Activated T-helper 2 cell treated with anti-CD3 and anti-CD28 coated beads, Interferon-gamma antibody, Interleukin-2, Interleukin-4, amounts not matched to agents 10 μg/mL and 5 μg/mL and 100 μg/mL, durations not matched to agents 14 hours and 24 hours and 36 hours (primary cell): ENCODE data around the gene SORL1. TPM values are rescaled to one million over a fixed set of nuclear protein-coding genes. Genes with fewer than 3 reads are reported as not detected.
"Not testable (repeated sequence)": the region's sequence is repeated elsewhere in the genome, so short reads cannot be mapped to it uniquely, and the experiment has no call there.

Experiments used
- DNase-seq: peaks from one replicate; pipeline ENCODE4 v3.0.0; 2021; ENCODE audit warnings: low spot score
- H3K27ac Mint-ChIP-seq: one replicate; pipeline ENCODE4 v1.8.0; 2021; ENCODE audit warnings: mixed read lengths
- H3K27me3 Mint-ChIP-seq: one replicate; pipeline ENCODE4 v1.8.0; 2021; ENCODE audit warnings: low read depth, mixed read lengths
- H3K36me3 Mint-ChIP-seq: one replicate; pipeline ENCODE4 v1.8.0; 2021; ENCODE audit warnings: low read depth, mixed read lengths
- H3K4me1 Mint-ChIP-seq: one replicate; pipeline ENCODE4 v1.8.0; 2021; ENCODE audit warnings: low read depth, mixed read lengths
- H3K4me3 Mint-ChIP-seq: one replicate; pipeline ENCODE4 v1.8.0; 2021; ENCODE audit warnings: low read depth, mild to moderate bottlenecking, moderate library complexity, mixed read lengths
- H3K9me3 Mint-ChIP-seq: one replicate; pipeline ENCODE4 v1.8.0; 2021; ENCODE audit warnings: mixed read lengths
- intact Hi-C: fragments of 100-400 bp; cut with micrococcal nuclease; formaldehyde crosslinking; loops from one replicate; pipeline ENCODE4 v1.15.1; 2023
- total RNA-seq: library from RNA; stranded (reverse); gene quantifications from 2 replicates; pipeline ENCODE4 v1.2.3, GENCODE V29; 2022

Gene SORL1
- 20.2 and 20.3 TPM in 2 replicates for total RNA-seq

GRCh38 chr11:121451986-121452608 is at the start of gene SORL1:
SORL1 (plus strand) TSS chr11:121452314; CDS start chr11:121452332, 18 bp downstream.
- peak within 1 kb of the TSS; percentile 90 for H3K4me3 Mint-ChIP-seq
- intact Hi-C loops = loop anchor here (1.0 to 5.0 kb wide), 5 partner anchors 12 to 159 kb away; partner anchors contain the start of gene SC5D
- H3K27ac Mint-ChIP-seq = peak within 1 kb of the TSS; percentile 91
- no peaks in the 10 kb centered on the region for H3K9me3 Mint-ChIP-seq
- H3K4me1 Mint-ChIP-seq = peaks cover 77% of the 10 kb centered on the region
- DNase-seq = peak; percentile 66
- no peaks in the 10 kb centered on the region for H3K27me3 Mint-ChIP-seq
- H3K36me3 Mint-ChIP-seq = peaks cover 15% of the 10 kb centered on the region

DNA sequence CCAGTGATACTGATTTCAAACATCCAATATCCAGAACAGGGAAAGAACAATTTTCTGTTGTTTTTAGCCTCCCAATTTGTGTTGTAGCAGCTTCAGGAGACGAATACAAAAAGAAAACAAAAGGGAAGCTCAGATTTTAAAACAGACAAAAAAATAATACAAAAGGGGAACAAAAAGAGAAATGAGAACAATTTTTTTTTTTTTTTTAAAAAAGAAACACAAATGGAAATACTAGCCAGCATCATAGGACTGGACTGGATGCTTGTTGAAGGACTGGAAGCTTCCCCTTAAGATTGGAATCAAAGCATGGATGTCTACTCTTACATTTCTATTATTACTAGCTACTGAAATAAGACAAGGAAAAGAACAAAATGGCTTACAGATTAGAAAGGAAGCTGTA is 46.5 kb upstream of the SORL1 start:
- Mint-ChIP-seq H3K27me3 (peaks cover 2% of the 10 kb centered on the region), H3K9me3 (peaks cover 16% of the 10 kb centered on the region), H3K36me3 (no peaks in the 10 kb centered on the region), H3K4me1 (peaks cover 3% of the 10 kb centered on the region), H3K27ac (no peak overlapping the region), H3K4me3 (no peak overlapping the region)
- intact Hi-C loops = no loop called here
- no peak for DNase-seq

DNA sequence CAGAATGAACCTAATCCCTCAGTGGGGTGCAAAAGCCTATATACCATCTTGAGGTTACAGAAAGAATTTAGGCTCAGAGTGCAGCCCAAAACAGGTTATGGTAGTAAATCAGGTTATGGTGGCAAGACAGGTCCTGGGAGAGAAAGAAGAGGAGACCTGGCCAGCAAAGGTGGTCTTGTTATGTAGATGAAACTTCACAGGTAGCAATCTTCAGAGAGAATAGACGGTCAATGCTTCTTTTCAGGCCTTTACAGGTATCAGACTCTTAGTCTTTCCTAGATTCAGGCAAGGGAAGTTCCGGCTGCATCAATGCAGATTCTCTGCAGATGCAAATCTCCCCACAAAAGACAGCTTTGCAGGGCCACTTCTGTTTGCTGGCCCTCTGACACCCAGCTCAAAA is 45.8 kb upstream of the SORL1 start:
- no peaks in the 10 kb centered on the region for H3K36me3 Mint-ChIP-seq
- H3K4me3 Mint-ChIP-seq = no peak overlapping the region
- DNase-seq = no peak
- intact Hi-C loops = no loop called here
- H3K9me3 Mint-ChIP-seq = peaks cover 14% of the 10 kb centered on the region
- peaks cover 3% of the 10 kb centered on the region for H3K4me1 Mint-ChIP-seq
- no peak overlapping the region for H3K27ac Mint-ChIP-seq
- peaks cover 2% of the 10 kb centered on the region for H3K27me3 Mint-ChIP-seq

DNA sequence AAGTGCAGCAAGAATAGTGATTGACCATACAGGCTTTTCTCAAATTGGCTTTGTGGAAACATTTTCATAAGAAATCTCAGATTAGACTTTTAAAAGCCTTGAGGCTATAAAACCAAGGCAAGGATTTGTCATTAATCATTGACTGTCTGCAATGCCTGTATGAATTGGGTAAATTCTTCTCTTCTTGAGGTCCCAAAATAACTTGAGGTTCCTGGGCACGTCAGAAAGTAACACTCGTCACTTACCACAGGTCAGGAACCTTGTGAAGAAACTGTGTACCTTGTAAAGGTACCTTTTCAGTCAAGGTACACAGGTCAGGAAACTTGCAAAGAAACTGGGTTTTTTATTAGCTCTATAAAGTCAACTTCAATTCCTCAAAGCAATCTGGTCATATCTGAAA is 43.3 kb upstream of the SORL1 start:
- Mint-ChIP-seq H3K4me1 (peaks cover 4% of the 10 kb centered on the region), H3K27ac (no peak overlapping the region), H3K9me3 (no peaks in the 10 kb centered on the region), H3K36me3 (no peaks in the 10 kb centered on the region), H3K27me3 (peaks cover 2% of the 10 kb centered on the region), H3K4me3 (no peak overlapping the region)
- intact Hi-C loops = no loop called here
- no peak for DNase-seq

DNA sequence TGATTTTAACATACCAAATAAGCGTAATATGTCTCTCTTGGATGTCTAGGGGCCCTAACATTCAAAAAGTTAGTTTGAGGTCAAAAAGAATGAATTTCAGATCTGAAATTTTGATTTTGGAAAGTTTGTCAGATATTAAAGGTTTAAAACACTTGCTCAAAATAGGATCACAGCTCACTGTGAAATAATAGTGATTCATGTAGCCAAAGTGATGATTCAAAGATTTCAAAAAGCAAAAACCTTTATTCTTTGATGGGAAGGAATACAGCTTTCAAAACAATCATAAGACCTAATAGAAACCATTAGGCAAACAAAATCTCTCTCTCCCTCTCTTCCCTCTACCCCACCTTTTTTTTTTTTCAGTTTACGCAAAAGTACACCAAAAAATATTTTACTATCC is 42.1 kb upstream of the SORL1 start:
- not testable (repeated sequence) for H3K4me3 Mint-ChIP-seq, H3K27ac Mint-ChIP-seq

DNA sequence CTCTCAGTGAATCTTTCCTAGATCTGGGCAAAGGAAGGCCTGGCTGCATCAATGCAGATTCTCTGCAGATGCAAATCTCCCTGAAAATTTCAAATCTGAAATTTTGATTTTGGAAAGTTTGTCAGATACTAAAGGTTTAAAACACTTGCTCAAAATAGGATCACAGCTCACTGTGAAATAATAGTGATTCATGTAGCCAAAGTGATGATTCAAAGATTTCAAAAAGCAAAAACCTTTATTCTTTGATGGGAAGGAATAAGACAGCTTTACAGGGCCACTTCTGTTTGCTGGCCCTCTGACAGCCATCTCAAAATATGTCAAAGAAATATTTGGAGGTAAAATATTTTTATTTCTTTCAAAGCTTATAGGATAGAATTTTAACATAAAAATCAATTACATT is 40.8 kb upstream of the SORL1 start:
- H3K36me3 Mint-ChIP-seq, intact Hi-C loops, DNase-seq, H3K4me3 Mint-ChIP-seq, H3K27me3 Mint-ChIP-seq, H3K27ac Mint-ChIP-seq, H3K9me3 Mint-ChIP-seq: not testable (repeated sequence)
- peaks cover 13% of the 10 kb centered on the region for H3K4me1 Mint-ChIP-seq

More for the DNA sequence above, 42.1 kb upstream of the SORL1 start:
- H3K36me3 Mint-ChIP-seq, intact Hi-C loops, H3K9me3 Mint-ChIP-seq, H3K27me3 Mint-ChIP-seq, H3K4me1 Mint-ChIP-seq, DNase-seq: not testable (repeated sequence)

DNA sequence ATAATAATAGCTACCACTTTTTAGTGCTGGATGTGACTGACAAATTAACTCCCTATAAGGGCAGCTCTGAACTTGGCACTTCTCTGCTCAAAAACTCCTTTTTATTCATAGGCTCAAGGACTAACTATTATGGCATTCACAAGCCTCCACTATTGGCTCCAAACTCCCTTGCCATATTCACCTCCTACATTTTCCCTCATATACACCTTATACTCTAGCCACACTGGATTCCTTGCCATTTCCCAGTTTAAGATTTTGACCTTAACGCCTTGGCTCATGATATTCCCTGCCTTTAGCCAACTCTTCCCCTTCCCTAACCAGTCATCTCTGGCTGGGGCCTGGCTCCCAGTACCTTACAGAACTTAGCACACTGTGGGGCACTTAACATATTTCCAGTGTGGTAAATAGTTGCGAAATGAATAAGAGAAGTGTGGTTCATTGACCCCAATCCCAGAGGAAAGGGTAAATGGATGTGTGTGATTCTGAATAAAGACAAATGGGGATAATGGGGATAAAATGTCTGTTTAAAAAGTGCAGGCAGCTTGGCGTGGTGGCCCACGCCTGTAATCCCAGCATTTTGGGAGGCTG is 40.0 kb upstream of the SORL1 start:
- H3K27ac Mint-ChIP-seq = no peak overlapping the region
- H3K4me1 Mint-ChIP-seq = peaks cover 16% of the 10 kb centered on the region
- no peaks in the 10 kb centered on the region for H3K9me3 Mint-ChIP-seq
- no peaks in the 10 kb centered on the region for H3K27me3 Mint-ChIP-seq
- DNase-seq = no peak
- H3K36me3 Mint-ChIP-seq = no peaks in the 10 kb centered on the region
- no peak overlapping the region for H3K4me3 Mint-ChIP-seq
- intact Hi-C loops = no loop called here

GRCh38 chr11:121412711-121413415 is 39.3 kb upstream of the SORL1 start:
- H3K4me1 Mint-ChIP-seq = peaks cover 22% of the 10 kb centered on the region
- intact Hi-C loops = no loop called here
- no peak overlapping the region for H3K4me3 Mint-ChIP-seq
- no peaks in the 10 kb centered on the region for H3K36me3 Mint-ChIP-seq
- H3K9me3 Mint-ChIP-seq = no peaks in the 10 kb centered on the region
- H3K27me3 Mint-ChIP-seq = no peaks in the 10 kb centered on the region
- no peak overlapping the region for H3K27ac Mint-ChIP-seq
- DNase-seq = no peak

DNA sequence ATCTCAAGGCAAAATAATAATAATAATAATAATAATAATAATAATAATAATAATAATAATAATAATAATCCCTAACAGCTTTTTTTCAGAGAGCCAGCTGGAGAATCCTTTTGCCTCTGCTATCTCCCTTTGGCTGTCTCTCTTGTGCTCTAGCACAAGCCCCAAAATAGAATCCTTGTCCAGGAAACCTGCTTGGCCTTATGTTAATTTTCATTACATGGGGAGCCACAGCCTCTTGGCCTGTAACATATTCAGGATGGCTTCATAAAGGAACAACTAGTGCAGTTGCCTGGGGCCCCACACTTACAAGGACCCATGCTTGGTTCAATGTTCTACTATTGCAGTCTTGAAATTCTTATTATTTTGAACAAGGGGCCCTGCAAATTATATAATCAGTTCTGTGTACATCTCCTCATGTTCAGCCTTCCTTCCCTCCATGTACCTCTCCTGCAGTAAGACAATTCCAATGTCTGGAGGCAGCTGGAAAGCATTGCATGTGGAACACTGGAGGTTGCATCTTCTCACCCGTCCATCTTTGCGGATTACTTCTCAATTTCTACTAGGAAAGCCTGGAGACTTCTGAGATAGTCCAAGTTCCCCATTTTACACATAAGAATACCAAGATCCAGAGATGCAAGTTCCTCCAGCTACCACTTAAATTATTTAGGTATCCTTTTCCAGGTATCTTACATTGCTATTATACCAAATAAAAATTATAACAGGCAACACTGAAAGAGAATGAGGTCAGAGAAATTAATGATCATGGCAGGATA is 37.8 kb upstream of the SORL1 start:
- Mint-ChIP-seq H3K9me3 (no peaks in the 10 kb centered on the region), H3K27me3 (no peaks in the 10 kb centered on the region), H3K36me3 (no peaks in the 10 kb centered on the region), H3K4me3 (no peak overlapping the region), H3K27ac (no peak overlapping the region), H3K4me1 (peaks cover 32% of the 10 kb centered on the region)
- no peak for DNase-seq
- intact Hi-C loops = no loop called here

GRCh38 chr11:121415856-121416255 is 36.3 kb upstream of the SORL1 start:
- no peak overlapping the region for H3K27ac Mint-ChIP-seq
- intact Hi-C loops = loop anchor here (5.0 kb wide), 1 partner anchor 89 kb away; no protein-coding TSS in a partner anchor
- no peaks in the 10 kb centered on the region for H3K9me3 Mint-ChIP-seq
- H3K36me3 Mint-ChIP-seq = no peaks in the 10 kb centered on the region
- no peak for DNase-seq
- no peak overlapping the region for H3K4me3 Mint-ChIP-seq
- no peaks in the 10 kb centered on the region for H3K27me3 Mint-ChIP-seq
- H3K4me1 Mint-ChIP-seq = peaks cover 41% of the 10 kb centered on the region

DNA sequence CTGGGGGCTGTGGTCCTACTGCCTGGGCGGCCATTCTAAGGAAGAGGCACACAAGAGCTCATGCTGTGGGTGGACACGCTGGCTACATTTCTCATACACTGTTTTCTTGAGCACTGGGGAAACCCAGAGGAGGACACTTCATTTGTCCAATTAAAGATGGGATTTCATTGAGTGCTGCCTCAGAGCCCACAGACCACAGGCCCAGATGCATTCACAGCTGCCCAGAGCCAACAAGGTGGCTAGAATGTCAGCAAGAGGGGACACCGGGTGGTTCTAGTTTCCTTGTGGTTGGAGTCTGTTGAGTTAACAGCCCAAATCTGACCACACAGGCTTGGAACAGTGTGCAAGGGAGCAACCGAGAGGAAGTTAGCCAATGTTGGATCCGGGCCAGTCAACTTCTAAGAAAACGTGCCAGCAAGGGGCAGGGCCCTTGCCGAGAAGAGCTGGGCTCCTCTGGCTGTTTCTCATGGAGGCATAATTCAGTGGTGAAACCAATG is 35.0 kb upstream of the SORL1 start:
- Mint-ChIP-seq H3K36me3 (no peaks in the 10 kb centered on the region), H3K4me3 (no peak overlapping the region), H3K27me3 (no peaks in the 10 kb centered on the region), H3K4me1 (peaks cover 51% of the 10 kb centered on the region), H3K9me3 (no peaks in the 10 kb centered on the region), H3K27ac (peak overlapping the region; percentile 51)
- intact Hi-C loops = loop anchor here (5.0 kb wide), 1 partner anchor 90 kb away; no protein-coding TSS in a partner anchor
- DNase-seq = peak; percentile 33

- no peaks in the 10 kb centered on the region for H3K36me3 Mint-ChIP-seq
- intact Hi-C loops = loop anchor here (5.0 kb wide), 1 partner anchor 90 kb away; no protein-coding TSS in a partner anchor
- peak overlapping the region; percentile 51 for H3K27ac Mint-ChIP-seq
- H3K9me3 Mint-ChIP-seq = no peaks in the 10 kb centered on the region
- no peak overlapping the region for H3K4me3 Mint-ChIP-seq
- H3K27me3 Mint-ChIP-seq = no peaks in the 10 kb centered on the region
- peaks cover 54% of the 10 kb centered on the region for H3K4me1 Mint-ChIP-seq
- DNase-seq = no peak
These were observed 34.5 kb upstream of the SORL1 start for GRCh38 chr11:121417607-121418006.
